Fibroblast of gingiva (primary cell): ENCODE data around the gene GRAMD1B.

Experiments used
- DNase-seq: peaks from one replicate; pipeline ENCODE4 v3.0.0-alpha.2; 2011; ENCODE audit warnings: low read depth

GRAMD1B gene

GRCh38 chr11:123475469-123475868 is 45.4 kb downstream of the GRAMD1B start:
- peak; percentile 3 for DNase-seq

GRCh38 chr11:123477205-123477907 is 47.3 kb downstream of the GRAMD1B start:
- no peak for DNase-seq

GRCh38 chr11:123478352-123478987 is 48.4 kb downstream of the GRAMD1B start:
- DNase-seq, result peak; percentile 71

- DNase-seq, result no peak
Observed at GRCh38 chr11:123479048-123479837, 49.2 kb downstream of the GRAMD1B start.

GRCh38 chr11:123480290-123480815 is 50.3 kb downstream of the GRAMD1B start:
- no peak for DNase-seq

GRCh38 chr11:123480882-123481281 is 50.8 kb downstream of the GRAMD1B start:
- no peak for DNase-seq

GRCh38 chr11:123481640-123482039 is 51.6 kb downstream of the GRAMD1B start:
- DNase-seq, result no peak

- DNase-seq, result peak; percentile 21
Observed at GRCh38 chr11:123482218-123482617, 52.1 kb downstream of the GRAMD1B start.

- no peak for DNase-seq
Observed at GRCh38 chr11:123483058-123483457, 53.0 kb downstream of the GRAMD1B start.

- no peak for DNase-seq
Observed at GRCh38 chr11:123483466-123483865, 53.4 kb downstream of the GRAMD1B start.

GRCh38 chr11:123484448-123484847 is 54.4 kb downstream of the GRAMD1B start:
- no peak for DNase-seq

- no peak for DNase-seq
Observed at GRCh38 chr11:123487157-123487744, 57.2 kb downstream of the GRAMD1B start.

- DNase-seq, result no peak
Observed at GRCh38 chr11:123490527-123490926, 60.5 kb downstream of the GRAMD1B start.

- no peak for DNase-seq
Observed at GRCh38 chr11:123491241-123491640, 61.2 kb downstream of the GRAMD1B start.

GRCh38 chr11:123493349-123494063 is 63.4 kb downstream of the GRAMD1B start:
- DNase-seq, result no peak

- DNase-seq, result no peak
Observed at GRCh38 chr11:123494195-123495050, 64.4 kb downstream of the GRAMD1B start.

GRCh38 chr11:123504401-123504800 is 74.3 kb downstream of the GRAMD1B start:
- DNase-seq, result no peak

GRCh38 chr11:123505546-123506299 is 75.7 kb downstream of the GRAMD1B start:
- DNase-seq, result no peak

- DNase-seq, result no peak
Observed at GRCh38 chr11:123507043-123507442, 77.0 kb downstream of the GRAMD1B start.
